ENCODE results near the gene ZC3H13.

DNA sequence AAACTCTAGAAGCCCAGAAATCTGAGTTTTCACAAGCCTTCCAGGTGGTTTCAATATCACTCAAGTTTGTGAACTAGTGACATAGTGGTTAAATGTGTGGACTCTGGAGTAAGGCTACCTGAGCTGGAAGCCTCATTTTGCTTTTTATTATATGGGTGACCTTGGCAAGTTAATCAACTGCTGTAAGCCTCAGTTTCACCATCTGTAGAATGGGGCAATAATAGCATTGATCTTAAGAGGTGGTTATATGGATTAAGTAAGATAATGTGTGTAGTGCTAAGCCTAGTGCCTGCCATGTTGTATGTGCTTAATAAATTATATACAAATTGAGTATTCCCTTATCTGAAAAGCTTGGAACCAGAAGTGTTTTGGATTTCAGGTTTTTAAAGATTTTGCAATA is 135.5 kb downstream of the ZC3H13 start:
- TF ChIP-seq, protein P1, sequence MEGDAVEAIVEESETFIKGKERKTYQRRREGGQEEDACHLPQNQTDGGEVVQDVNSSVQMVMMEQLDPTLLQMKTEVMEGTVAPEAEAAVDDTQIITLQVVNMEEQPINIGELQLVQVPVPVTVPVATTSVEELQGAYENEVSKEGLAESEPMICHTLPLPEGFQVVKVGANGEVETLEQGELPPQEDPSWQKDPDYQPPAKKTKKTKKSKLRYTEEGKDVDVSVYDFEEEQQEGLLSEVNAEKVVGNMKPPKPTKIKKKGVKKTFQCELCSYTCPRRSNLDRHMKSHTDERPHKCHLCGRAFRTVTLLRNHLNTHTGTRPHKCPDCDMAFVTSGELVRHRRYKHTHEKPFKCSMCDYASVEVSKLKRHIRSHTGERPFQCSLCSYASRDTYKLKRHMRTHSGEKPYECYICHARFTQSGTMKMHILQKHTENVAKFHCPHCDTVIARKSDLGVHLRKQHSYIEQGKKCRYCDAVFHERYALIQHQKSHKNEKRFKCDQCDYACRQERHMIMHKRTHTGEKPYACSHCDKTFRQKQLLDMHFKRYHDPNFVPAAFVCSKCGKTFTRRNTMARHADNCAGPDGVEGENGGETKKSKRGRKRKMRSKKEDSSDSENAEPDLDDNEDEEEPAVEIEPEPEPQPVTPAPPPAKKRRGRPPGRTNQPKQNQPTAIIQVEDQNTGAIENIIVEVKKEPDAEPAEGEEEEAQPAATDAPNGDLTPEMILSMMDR (conservative IDR thresholded peaks at IDR 0.05; ENCODE audit: low read length) = no peak
- TF ChIP-seq EZH2phosphoT487 (IDR thresholded peaks at IDR 0.05; ENCODE audit: borderline replicate concordance) = no peak

All from Loucy (cell line).